Thyroid gland (tissue), 4 donors: ENCODE measurements around the gene ZNF681.

ENCODE experiments used
- CTCF ChIP-seq, 6 experiments: fragments of 200-600 bp in 3 of 6; fragments of 450-650 bp in 3 of 6; sonication (generic) in 3 of 6; IDR thresholded peaks; one replicate each; pipeline ENCODE4 v1.5.1; 2016 to 2019; ENCODE audit warnings: antibody characterized with exemption in 6 of 6, mild to moderate bottlenecking in 2 of 6, inconsistent platforms in 1 of 6, moderate library complexity in 1 of 6
- POLR2A ChIP-seq, 2 donors: fragments of 450-650 bp; IDR thresholded peaks; one replicate each; pipeline ENCODE4 v1.6.1; 2017; ENCODE audit warnings: antibody characterized with exemption in 2 of 2, mild to moderate bottlenecking in 2 of 2, moderate library complexity in 1 of 2

- no peak for TF ChIP-seq CTCF (IDR thresholded peaks at IDR 0.05)
- TF ChIP-seq POLR2A (IDR thresholded peaks at IDR 0.05), result no peak
Observed at GRCh38 chr19:23784274-23784673, 25.6 kb upstream of the ZNF681 start.
